Hepatocyte (in vitro differentiated cells): ENCODE measurements around the gene XPA. TPM values are rescaled to one million over a fixed set of nuclear protein-coding genes. Genes with fewer than 3 reads are reported as not detected.

Source experiments
- DNase-seq: peaks from one replicate; pipeline ENCODE4 v3.0.0-alpha.2; 2016; ENCODE audit warnings: low spot score
- H2AFZ ChIP-seq: fragments of 200-600 bp; sonication (generic); 2 replicates; pipeline ENCODE4 v1.6.0; 2016; ENCODE audit warnings: antibody characterized with exemption, mild to moderate bottlenecking
- H3K27ac ChIP-seq: fragments of 200-600 bp; sonication (generic); 2 replicates; pipeline ENCODE4 v1.5.1; 2016; ENCODE audit warnings: mild to moderate bottlenecking
- H3K27me3 ChIP-seq: fragments of 200-600 bp; sonication (generic); 2 replicates; pipeline ENCODE4 v1.6.1; 2016
- H3K36me3 ChIP-seq: fragments of 200-600 bp; sonication (generic); replicated peaks from 2 replicates; pipeline ENCODE4 v1.5.1; 2016; ENCODE audit warnings: low read depth; ENCODE audit not compliant: insufficient read depth
- H3K4me1 ChIP-seq: fragments of 200-600 bp; sonication (generic); 2 replicates; pipeline ENCODE4 v1.5.1; 2016; ENCODE audit warnings: mild to moderate bottlenecking, moderate library complexity; ENCODE audit not compliant: insufficient read depth
- H3K4me2 ChIP-seq: fragments of 200-600 bp; sonication (generic); 2 replicates; pipeline ENCODE4 v1.6.0; 2016
- H3K4me3 ChIP-seq: fragments of 200-600 bp; sonication (generic); 2 replicates; pipeline ENCODE4 v1.5.1; 2016; ENCODE audit warnings: mild to moderate bottlenecking
- H3K79me2 ChIP-seq: fragments of 200-600 bp; sonication (generic); 2 replicates; pipeline ENCODE4 v1.6.0; 2017; ENCODE audit warnings: mild to moderate bottlenecking
- H3K9me2 ChIP-seq: fragments of 200-600 bp; sonication (generic); replicated peaks from 2 replicates; pipeline ENCODE4 v1.6.0; 2017; ENCODE audit warnings: mild to moderate bottlenecking; ENCODE audit not compliant: insufficient read depth
- H3K9me3 ChIP-seq: fragments of 200-600 bp; sonication (generic); 2 replicates; pipeline ENCODE4 v1.5.1; 2016; ENCODE audit warnings: low read depth, mild to moderate bottlenecking
- H4K20me1 ChIP-seq: fragments of 200-600 bp; sonication (generic); 2 replicates; pipeline ENCODE4 v1.6.0; 2016; ENCODE audit warnings: mild to moderate bottlenecking; ENCODE audit not compliant: insufficient read depth, poor library complexity, severe bottlenecking
- EZH2 ChIP-seq: fragments of 200-600 bp; sonication (generic); IDR thresholded peaks from 2 replicates; pipeline ENCODE4 v1.6.1; 2016; ENCODE audit warnings: antibody characterized with exemption, mild to moderate bottlenecking, borderline replicate concordance
- EZH2phosphoT487 ChIP-seq: fragments of 200-600 bp; sonication (generic); IDR thresholded peaks from one replicate; pipeline ENCODE4 v1.6.1; 2018; ENCODE audit warnings: antibody characterized with exemption, mild to moderate bottlenecking, low read depth, moderate library complexity; ENCODE audit not compliant: unreplicated experiment, severe bottlenecking
- WGBS: methylation state at CpG from one replicate; pipeline ENCODE4 v1.1.6; 2016; ENCODE audit warnings: low lambda C conversion rate; ENCODE audit errors: missing lambda C conversion rate; 5-methylcytosine and 5-hydroxymethylcytosine counted together
- polyA plus RNA-seq: library from polyadenylated mRNA; unstranded; fragments of >200 nt; fragmentation: Nextera tagmentation; extraction: Ambion mirVana; gene quantifications from 2 replicates; pipeline ENCODE4 v1.2.1, GENCODE V29; 2016
- total RNA-seq: library from RNA; depleted of rRNA; stranded (reverse); fragments of >200 nt; gene quantifications from 2 replicates; pipeline ENCODE4 v1.2.3, GENCODE V29; 2014
- TF ChIP-seq, protein P1 (sequence below): fragments of 200-600 bp; sonication (generic); IDR thresholded peaks from 2 replicates; pipeline ENCODE4 v1.5.1; 2016; ENCODE audit warnings: antibody characterized with exemption, mild to moderate bottlenecking; ENCODE audit not compliant: poor library complexity

Gene XPA
- total and polyA plus RNA-seq, 2 experiments from 2014 or later: 12.6 to 18.5 TPM

- Histone ChIP-seq H3K9me3 (no peaks in the 10 kb centered on the region), H2AFZ (no peak overlapping the region), H3K36me3 (peaks cover 10% of the 10 kb centered on the region), H3K79me2 (peaks cover 4% of the 10 kb centered on the region), H3K4me1 (no peaks in the 10 kb centered on the region), H3K4me3 (no peak overlapping the region), H4K20me1 (no peaks in the 10 kb centered on the region), H3K27me3 (no peaks in the 10 kb centered on the region), H3K9me2 (no peaks in the 10 kb centered on the region), H3K4me2 (no peak overlapping the region), H3K27ac (no peak overlapping the region)
- no peak for DNase-seq
- 93% methylated on average over 3 of the region's 3 CpGs for WGBS
- TF ChIP-seq, protein P1, sequence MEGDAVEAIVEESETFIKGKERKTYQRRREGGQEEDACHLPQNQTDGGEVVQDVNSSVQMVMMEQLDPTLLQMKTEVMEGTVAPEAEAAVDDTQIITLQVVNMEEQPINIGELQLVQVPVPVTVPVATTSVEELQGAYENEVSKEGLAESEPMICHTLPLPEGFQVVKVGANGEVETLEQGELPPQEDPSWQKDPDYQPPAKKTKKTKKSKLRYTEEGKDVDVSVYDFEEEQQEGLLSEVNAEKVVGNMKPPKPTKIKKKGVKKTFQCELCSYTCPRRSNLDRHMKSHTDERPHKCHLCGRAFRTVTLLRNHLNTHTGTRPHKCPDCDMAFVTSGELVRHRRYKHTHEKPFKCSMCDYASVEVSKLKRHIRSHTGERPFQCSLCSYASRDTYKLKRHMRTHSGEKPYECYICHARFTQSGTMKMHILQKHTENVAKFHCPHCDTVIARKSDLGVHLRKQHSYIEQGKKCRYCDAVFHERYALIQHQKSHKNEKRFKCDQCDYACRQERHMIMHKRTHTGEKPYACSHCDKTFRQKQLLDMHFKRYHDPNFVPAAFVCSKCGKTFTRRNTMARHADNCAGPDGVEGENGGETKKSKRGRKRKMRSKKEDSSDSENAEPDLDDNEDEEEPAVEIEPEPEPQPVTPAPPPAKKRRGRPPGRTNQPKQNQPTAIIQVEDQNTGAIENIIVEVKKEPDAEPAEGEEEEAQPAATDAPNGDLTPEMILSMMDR: no peak
- TF ChIP-seq EZH2phosphoT487 (no peak), EZH2 (no peak)
Observed at GRCh38 chr9:97651646-97652045, 45.5 kb downstream of the XPA start.

GRCh38 chr9:97647996-97648395 is 49.1 kb downstream of the XPA start:
- 96% methylated on average over 5 of the region's 5 CpGs for WGBS
- TF ChIP-seq EZH2phosphoT487 (no peak), EZH2 (no peak)
- TF ChIP-seq, protein P1: no peak
- H3K27me3 ChIP-seq: no peaks in the 10 kb centered on the region
- H3K4me1 ChIP-seq: no peaks in the 10 kb centered on the region
- peaks cover 10% of the 10 kb centered on the region for H3K79me2 ChIP-seq
- H3K9me2 ChIP-seq: no peaks in the 10 kb centered on the region
- H3K36me3 ChIP-seq: peaks cover 10% of the 10 kb centered on the region
- H2AFZ ChIP-seq: no peak overlapping the region
- no peak overlapping the region for H3K4me2 ChIP-seq
- no peak overlapping the region for H3K27ac ChIP-seq
- no peak for DNase-seq
- H4K20me1 ChIP-seq: no peaks in the 10 kb centered on the region
- no peak overlapping the region for H3K4me3 ChIP-seq
- H3K9me3 ChIP-seq: no peaks in the 10 kb centered on the region

DNA sequence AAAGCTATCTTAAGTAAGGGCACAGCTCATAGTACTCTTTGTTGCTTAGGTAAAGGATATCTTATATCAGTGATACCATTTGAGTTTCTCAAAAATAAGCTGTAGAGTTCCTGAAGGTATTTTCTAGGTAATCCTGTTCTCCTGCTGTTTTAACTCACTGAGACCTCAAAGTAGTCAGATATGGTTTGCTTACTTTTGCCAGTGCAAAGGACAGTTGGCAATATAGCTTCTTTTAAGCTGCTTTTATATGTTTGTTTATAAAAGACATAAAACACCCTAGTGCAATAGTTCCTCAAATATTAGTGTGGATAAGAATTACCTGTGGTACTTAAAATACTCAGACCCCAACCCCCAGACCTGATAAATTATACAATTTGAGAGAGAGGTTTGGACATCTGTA is 51.4 kb downstream of the XPA start:
- Histone ChIP-seq H3K36me3 (peaks cover 14% of the 10 kb centered on the region), H3K4me1 (no peaks in the 10 kb centered on the region), H3K79me2 (peaks cover 20% of the 10 kb centered on the region), H3K4me3 (no peak overlapping the region), H2AFZ (no peak overlapping the region), H4K20me1 (peaks cover under 1% of the 10 kb centered on the region), H3K9me3 (no peaks in the 10 kb centered on the region), H3K27ac (no peak overlapping the region), H3K9me2 (no peaks in the 10 kb centered on the region), H3K27me3 (no peaks in the 10 kb centered on the region), H3K4me2 (no peak overlapping the region)
- no peak for DNase-seq
- TF ChIP-seq, protein P1: no peak
- no peak for TF ChIP-seq EZH2

DNA sequence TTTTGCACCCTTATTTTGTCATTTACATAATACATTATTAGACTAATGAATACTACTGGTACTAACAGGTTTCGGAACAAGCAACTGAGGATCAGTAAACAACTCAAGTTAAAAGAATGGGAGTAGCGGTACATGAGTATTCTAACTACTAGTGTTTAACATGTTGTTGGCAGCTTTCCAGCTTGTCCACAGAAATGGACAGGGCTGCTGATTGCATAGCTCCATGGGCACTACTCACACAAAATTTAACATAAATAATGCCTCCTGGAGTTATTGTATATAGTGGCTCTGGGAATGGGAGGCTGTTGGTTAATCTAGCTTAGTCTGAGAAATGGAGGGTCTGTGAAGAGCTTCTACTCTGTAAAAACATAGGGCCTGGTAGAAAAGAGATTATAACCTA is 56.8 kb downstream of the XPA start:
- peaks cover 74% of the 10 kb centered on the region for H3K79me2 ChIP-seq
- H3K36me3 ChIP-seq: peaks cover 4% of the 10 kb centered on the region
- 81% methylated on average over 2 of the region's 2 CpGs for WGBS
- H3K4me3 ChIP-seq: no peak overlapping the region
- H3K4me2 ChIP-seq: no peak overlapping the region
- no peak overlapping the region for H3K27ac ChIP-seq
- H3K9me2 ChIP-seq: no peaks in the 10 kb centered on the region
- H3K4me1 ChIP-seq: peaks cover 7% of the 10 kb centered on the region
- no peak overlapping the region for H2AFZ ChIP-seq
- TF ChIP-seq EZH2phosphoT487: no peak
- TF ChIP-seq, protein P1: no peak
- no peak for TF ChIP-seq EZH2
- H4K20me1 ChIP-seq: peaks cover 31% of the 10 kb centered on the region
- H3K9me3 ChIP-seq: no peaks in the 10 kb centered on the region
- peak; percentile 25 for DNase-seq
- no peaks in the 10 kb centered on the region for H3K27me3 ChIP-seq
